ENCODE measurements around the gene ADAMTS2.
"Not testable (repeated sequence)": the region's sequence is repeated elsewhere in the genome, so short reads cannot be mapped to it uniquely, and the experiment has no call there.

The ADAMTS2 gene

GRCh38 chr5:179325296-179326031, 19.8 kb downstream of the ADAMTS2 start:
- no peak for DNase-seq (ENCODE audit: low read depth in 2 of 2)

GRCh38 chr5:179324760-179325295, 20.4 kb downstream of the ADAMTS2 start:
- no peak for DNase-seq (ENCODE audit: low read depth in 2 of 2)

GRCh38 chr5:179324316-179324715, 20.9 kb downstream of the ADAMTS2 start:
- DNase-seq (ENCODE audit: low read depth in 2 of 2): not testable (repeated sequence)

GRCh38 chr5:179323026-179323870, 22.0 kb downstream of the ADAMTS2 start:
- DNase-seq (ENCODE audit: low read depth in 2 of 2): no peak

- no peak for DNase-seq (ENCODE audit: low read depth in 2 of 2)
These were observed 22.9 kb downstream of the ADAMTS2 start for GRCh38 chr5:179322071-179323025.

GRCh38 chr5:179321206-179321987, 23.9 kb downstream of the ADAMTS2 start:
- DNase-seq (ENCODE audit: low read depth in 2 of 2): no peak

- no peak for DNase-seq (ENCODE audit: low read depth in 2 of 2)
These were observed 25.4 kb downstream of the ADAMTS2 start for GRCh38 chr5:179319741-179320281.

GRCh38 chr5:179319123-179319522, 26.1 kb downstream of the ADAMTS2 start:
- no peak for DNase-seq (ENCODE audit: low read depth in 2 of 2)

- no peak for DNase-seq (ENCODE audit: low read depth in 2 of 2)
These were observed 26.9 kb downstream of the ADAMTS2 start for GRCh38 chr5:179318221-179318955.

GRCh38 chr5:179317411-179318220, 27.6 kb downstream of the ADAMTS2 start:
- DNase-seq (ENCODE audit: low read depth in 2 of 2): no peak

GRCh38 chr5:179316982-179317381, 28.3 kb downstream of the ADAMTS2 start:
- no peak for DNase-seq (ENCODE audit: low read depth in 2 of 2)

- DNase-seq (ENCODE audit: low read depth in 2 of 2): no peak
These were observed 29.1 kb downstream of the ADAMTS2 start for GRCh38 chr5:179316111-179316551.

- no peak for DNase-seq (ENCODE audit: low read depth in 2 of 2)
These were observed 29.8 kb downstream of the ADAMTS2 start for GRCh38 chr5:179315356-179315890.

- DNase-seq (ENCODE audit: low read depth in 2 of 2): no peak
These were observed 30.5 kb downstream of the ADAMTS2 start for GRCh38 chr5:179314606-179315355.

- no peak for DNase-seq (ENCODE audit: low read depth in 2 of 2)
These were observed 31.3 kb downstream of the ADAMTS2 start for GRCh38 chr5:179313849-179314521.

- DNase-seq (ENCODE audit: low read depth in 2 of 2): no peak
These were observed 32.6 kb downstream of the ADAMTS2 start for GRCh38 chr5:179312557-179313235.

GRCh38 chr5:179311581-179311980, 33.7 kb downstream of the ADAMTS2 start:
- no peak for DNase-seq (ENCODE audit: low read depth in 2 of 2)
